K562 (cell line): ENCODE data around the gene FSTL4. TPM values are rescaled to one million over a fixed set of nuclear protein-coding genes. Genes with fewer than 3 reads are reported as not detected.

ENCODE experiments used
- ATAC-seq: fragments of 200-7000 bp; cut with Tn5 transposase; 3 replicates; pipeline ENCODE4 v1.9.1; 2020; ENCODE audit warnings: moderate library complexity
- BruUV-seq: library from RNA; stranded (reverse); fragments of 400-500 nt; replicated peaks from 2 replicates; lab custom pipeline; 2021; lab: Mats Ljungman, UMichigan
- CTCF ChIA-PET: fragments of 300-600 bp; formaldehyde crosslinking; extraction: SDS; loops from one replicate; lab custom pipeline; 2021; ENCODE audit warnings: low intra/inter-chr PET ratio; lab: Yijun Ruan, JAX
- POLR2A ChIA-PET: fragments of 300-600, 350-650 bp; sonication (Branson Sonifier 250); formaldehyde crosslinking; extraction: SDS; loops from one replicate; lab custom pipeline; 2021; ENCODE audit warnings: antibody characterized with exemption, inconsistent platforms; lab: Yijun Ruan, JAX
- DNase-seq, 4 experiments: peaks; one replicate each; pipeline versions ENCODE4 v3.0.0 to v3.0.0-alpha.2; 2011 to 2018; ENCODE audit warnings: low spot score in 3 of 4, mixed read lengths in 3 of 4; ENCODE audit errors: extremely low read depth in 1 of 4
- FAIRE-seq: peaks from 2 replicates; lab custom pipeline; 2011; peaks lifted over from hg19 to GRCh38; lab: Jason Lieb, UNC
- H2AFZ ChIP-seq: 2 replicates; pipeline ENCODE4 v1.6.0; 2011; ENCODE audit warnings: low read depth, low read length, control low read depth, inconsistent platforms
- H3K27ac ChIP-seq: fragments of 200-600 bp; 3 replicates; pipeline ENCODE4 v1.8.0; 2011; ENCODE audit warnings: low read depth, mild to moderate bottlenecking, control low read depth, inconsistent platforms, low read length, moderate library complexity, mixed read lengths; ENCODE audit errors: extremely low read depth
- H3K27me3 ChIP-seq, 2 experiments: fragments of 300-600 bp in 1 of 2; 2 replicates in 1 of 2; 3 replicates in 1 of 2; pipeline versions ENCODE4 v1.6.0 to v1.8.0; 2011; ENCODE audit warnings: inconsistent platforms in 2 of 2, low read length in 2 of 2, mild to moderate bottlenecking in 1 of 2, mixed read lengths in 1 of 2, moderate library complexity in 1 of 2; ENCODE audit not compliant: control insufficient read depth in 2 of 2, insufficient read depth in 2 of 2
- H3K36me3 ChIP-seq: fragments of 300-600 bp; 3 replicates; pipeline ENCODE4 v1.8.0; 2011; ENCODE audit warnings: mild to moderate bottlenecking, low read length, inconsistent platforms; ENCODE audit not compliant: control insufficient read depth, insufficient read depth
- H3K4me1 ChIP-seq, 2 experiments: fragments of 200-600 bp in 1 of 2; replicated peaks in 1 of 2; 2 replicates in 1 of 2; 3 replicates in 1 of 2; pipeline versions ENCODE4 v1.5.1 to v1.8.0; 2011; ENCODE audit warnings: inconsistent platforms in 2 of 2, low read length in 2 of 2, mild to moderate bottlenecking in 1 of 2, mixed read lengths in 1 of 2, moderate library complexity in 1 of 2; ENCODE audit not compliant: control insufficient read depth in 2 of 2, insufficient read depth in 2 of 2
- H3K4me2 ChIP-seq: 2 replicates; pipeline ENCODE4 v1.6.1; 2011; ENCODE audit warnings: low read length, control low read depth, inconsistent platforms, mixed read lengths; ENCODE audit not compliant: insufficient read depth
- H3K4me3 ChIP-seq: fragments of 200-600 bp; sonication (generic), shearing (Covaris generic); 2 replicates; pipeline ENCODE4 v1.5.1; 2016; ENCODE audit warnings: control low read depth, inconsistent platforms
- H3K79me2 ChIP-seq: fragments of 200-600 bp; 3 replicates; pipeline ENCODE4 v1.8.0; 2011; ENCODE audit warnings: low read length, inconsistent platforms; ENCODE audit not compliant: control insufficient read depth, insufficient read depth
- H3K9ac ChIP-seq, 2 experiments: 2 replicates each; pipeline versions ENCODE4 v1.6.0 to v1.6.1; 2011; ENCODE audit warnings: low read depth in 2 of 2, low read length in 2 of 2, control low read depth in 1 of 2, inconsistent platforms in 1 of 2, mild to moderate bottlenecking in 1 of 2, mixed read lengths in 1 of 2; ENCODE audit not compliant: insufficient read depth in 1 of 2
- H3K9me1 ChIP-seq: one replicate; pipeline ENCODE4 v1.6.0; 2011; ENCODE audit warnings: inconsistent platforms, mild to moderate bottlenecking, low read length, moderate library complexity; ENCODE audit not compliant: control insufficient read depth, insufficient read depth
- H3K9me3 ChIP-seq: replicated peaks from 2 replicates; pipeline ENCODE4 v1.5.1; 2011; ENCODE audit warnings: low read depth, low read length, inconsistent platforms; ENCODE audit not compliant: control insufficient read depth, insufficient read depth
- H4K20me1 ChIP-seq: replicated peaks from 2 replicates; pipeline ENCODE4 v1.6.1; 2011; ENCODE audit warnings: low read length, inconsistent platforms, mixed read lengths; ENCODE audit not compliant: control insufficient read depth, insufficient read depth
- BMI1 ChIP-seq: fragments of 150-350 bp; IDR thresholded peaks from 2 replicates; pipeline ENCODE4 v1.6.1; 2014; ENCODE audit warnings: low read length
- BRF1 ChIP-seq: IDR thresholded peaks from 3 replicates; pipeline ENCODE4 v1.6.1; 2011; ENCODE audit warnings: borderline replicate concordance, mild to moderate bottlenecking; ENCODE audit not compliant: insufficient read length; ENCODE audit errors: extremely low read depth
- NCOA2 ChIP-seq, 2 experiments: fragments of 450-650 bp; IDR thresholded peaks; 2 replicates each; pipeline ENCODE4 v1.6.1; 2018; ENCODE audit warnings: mild to moderate bottlenecking in 2 of 2, moderate library complexity in 1 of 2; ENCODE audit not compliant: partially characterized antibody in 2 of 2
- PYGO2 ChIP-seq: fragments of 450-650 bp; IDR thresholded peaks from 2 replicates; pipeline ENCODE4 v1.6.1; 2016; ENCODE audit warnings: mild to moderate bottlenecking, missing genetic modification characterization, moderate library complexity, missing compliant biosample characterization
- RUNX1 ChIP-seq: sonication (generic); IDR thresholded peaks from 2 replicates; pipeline ENCODE4 v1.6.1; 2016; ENCODE audit warnings: antibody characterized with exemption, low read depth
- ZNF444 ChIP-seq: fragments of 250-450 bp; sonication (Bioruptor Pico); IDR thresholded peaks from 2 replicates; pipeline ENCODE4 v1.4.0; 2020; ENCODE audit warnings: mild to moderate bottlenecking, moderate library complexity
- WGBS: fragments of 100-300 bp; shearing (Covaris generic); methylation state at CpG from one replicate; pipeline ENCODE4 v1.1.6; 2016; ENCODE audit warnings: low coverage, mixed read lengths; ENCODE audit not compliant: insufficient coverage; ENCODE audit errors: missing lambda C conversion rate; 5-methylcytosine and 5-hydroxymethylcytosine counted together
- in situ Hi-C: fragments of 300-500 bp; cut with MboI; formaldehyde crosslinking; loops from 4 replicates; pipeline ENCODE4 v1.15.0; 2018; ENCODE audit warnings: inconsistent platforms, mixed read lengths
- intact Hi-C: fragments of 100-400 bp; cut with micrococcal nuclease; formaldehyde crosslinking; loops from 2 replicates; pipeline ENCODE4 v1.14.2; 2022
- polyA plus RNA-seq, 8 experiments: library from polyadenylated mRNA; depleted of rRNA in 4 of 8; stranded (reverse) in 5 of 8; unstranded in 3 of 8; fragments of >200 nt; fragmentation: Nextera tagmentation in 2 of 8; fragmentation: Illumina TruSeq in 1 of 8; extraction: Ambion mirVana in 2 of 8; extraction: Trizol in 1 of 8; gene quantifications; 2 replicates each; pipeline versions ENCODE4 v1.2.1 to v1.2.3, GENCODE V29; 2011 to 2014; ENCODE audit warnings: inconsistent platforms in 1 of 8, missing spikeins in 1 of 8
- total RNA-seq, 7 experiments: library from RNA; depleted of rRNA in 6 of 7; stranded (reverse); fragments of >200 nt in 6 of 7; fragmentation: Illumina TruSeq in 2 of 7; extraction: Trizol in 2 of 7; gene quantifications; 2 replicates each; pipeline versions ENCODE4 v1.2.1 to v1.2.3, GENCODE V29; 2011 to 2021; ENCODE audit warnings: low replicate concordance in 1 of 7
- TF ChIP-seq, protein P1 (sequence below): sonication (generic); formaldehyde crosslinking; IDR thresholded peaks from 2 replicates; pipeline ENCODE4 v1.8.1; 2023; ENCODE audit warnings: mild to moderate bottlenecking, missing genetic modification reagents

Gene FSTL4
- total and polyA plus RNA-seq, 9 of the 15 experiments (the other 6 are each of a cell fraction or from before 2014, with no cell fraction given), result 0.08 to 0.18 (median 0.10) TPM; not detected in 5

- no peaks in the 10 kb centered on the region for H3K79me2 ChIP-seq
- ChIA-PET CTCF (no interaction called here), POLR2A (no interaction called here)
- WGBS, result 5% methylated on average over 5 of the region's 5 CpGs
- TF ChIP-seq PYGO2 (tag) (no peak), ZNF444 (CRISPR knock-in tag) (no peak), BRF1 (no peak), BMI1 (no peak), RUNX1 (no peak), NCOA2 (IDR thresholded peaks at IDR 0.05; ENCODE audit: partially characterized antibody in 2 of 2) (no peak)
- TF ChIP-seq, protein P1, sequence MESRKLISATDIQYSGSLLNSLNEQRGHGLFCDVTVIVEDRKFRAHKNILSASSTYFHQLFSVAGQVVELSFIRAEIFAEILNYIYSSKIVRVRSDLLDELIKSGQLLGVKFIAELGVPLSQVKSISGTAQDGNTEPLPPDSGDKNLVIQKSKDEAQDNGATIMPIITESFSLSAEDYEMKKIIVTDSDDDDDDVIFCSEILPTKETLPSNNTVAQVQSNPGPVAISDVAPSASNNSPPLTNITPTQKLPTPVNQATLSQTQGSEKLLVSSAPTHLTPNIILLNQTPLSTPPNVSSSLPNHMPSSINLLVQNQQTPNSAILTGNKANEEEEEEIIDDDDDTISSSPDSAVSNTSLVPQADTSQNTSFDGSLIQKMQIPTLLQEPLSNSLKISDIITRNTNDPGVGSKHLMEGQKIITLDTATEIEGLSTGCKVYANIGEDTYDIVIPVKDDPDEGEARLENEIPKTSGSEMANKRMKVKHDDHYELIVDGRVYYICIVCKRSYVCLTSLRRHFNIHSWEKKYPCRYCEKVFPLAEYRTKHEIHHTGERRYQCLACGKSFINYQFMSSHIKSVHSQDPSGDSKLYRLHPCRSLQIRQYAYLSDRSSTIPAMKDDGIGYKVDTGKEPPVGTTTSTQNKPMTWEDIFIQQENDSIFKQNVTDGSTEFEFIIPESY (CRISPR knock-in tag), result no peak
- no peaks in the 10 kb centered on the region for H3K36me3 ChIP-seq
- H3K9ac ChIP-seq, result no peak overlapping the region
- no peaks in the 10 kb centered on the region for H3K9me1 ChIP-seq
- no peak overlapping the region for H3K27ac ChIP-seq
- H3K9me3 ChIP-seq, result no peaks in the 10 kb centered on the region
- ATAC-seq, result no peak
- BruUV-seq, result no TSS peak
- H4K20me1 ChIP-seq, result no peaks in the 10 kb centered on the region
- FAIRE-seq, result no peak
- intact Hi-C loops (no loop called here), in situ Hi-C loops (no loop called here)
- no peak overlapping the region for H2AFZ ChIP-seq
- no peak for DNase-seq
- H3K4me2 ChIP-seq, result no peak overlapping the region
- no peak overlapping the region for H3K4me3 ChIP-seq
- H3K27me3 ChIP-seq, result peaks cover 0 to 26% of the 10 kb centered on the region in 2 experiments; a peak in 2 of 5 replicates
- no peaks in the 10 kb centered on the region for H3K4me1 ChIP-seq
Observed at GRCh38 chr5:133581918-133582317, 30.4 kb downstream of the FSTL4 start.
